Upper lobe of left lung (tissue), 6 donors: ENCODE results near the gene LGALS4. TPM values are rescaled to one million over a fixed set of nuclear protein-coding genes. Genes with fewer than 3 reads are reported as not detected.
A peak's percentile ranks its signal among the peaks of the same experiment; 100 is the strongest.

ENCODE experiments used
- ATAC-seq, 2 donors: fragments of 200-7000 bp; cut with Tn5 transposase; one replicate each; pipeline ENCODE4 v1.9.1; 2022; ENCODE audit warnings: mild to moderate bottlenecking in 2 of 2, moderate library complexity in 2 of 2; ENCODE audit not compliant: low FRiP score in 2 of 2
- DNase-seq, 2 donors: peaks; one replicate each; pipeline ENCODE4 v3.0.0-alpha.2; 2019 to 2020
- H3K27ac ChIP-seq, 4 donors: fragments of 200-600 bp; sonication (generic); one replicate each; pipeline ENCODE4 v1.5.1; 2016 to 2019
- H3K27me3 ChIP-seq, 4 donors: fragments of 200-600 bp; sonication (generic); one replicate each; pipeline ENCODE4 v1.5.1; 2017 to 2019
- H3K36me3 ChIP-seq, 4 donors: fragments of 200-600 bp; sonication (generic); one replicate each; pipeline ENCODE4 v1.5.1; 2016 to 2019
- H3K4me1 ChIP-seq, 4 donors: fragments of 200-600 bp; sonication (generic); one replicate each; pipeline ENCODE4 v1.5.1; 2018 to 2019
- H3K4me3 ChIP-seq, 4 donors: fragments of 200-600 bp; sonication (generic); one replicate each; pipeline ENCODE4 v1.5.1; 2017 to 2019; ENCODE audit warnings: mild to moderate bottlenecking in 2 of 4, moderate library complexity in 1 of 4
- H3K9me3 ChIP-seq, 4 donors: fragments of 200-600 bp; sonication (generic); one replicate each; pipeline ENCODE4 v1.5.1; 2018 to 2019
- CTCF ChIP-seq, 6 experiments: fragments of 450-650 bp in 4 of 6; fragments of 200-600 bp in 2 of 6; sonication (generic) in 2 of 6; IDR thresholded peaks; one replicate each; pipeline ENCODE4 v1.5.1; 2016 to 2019; ENCODE audit warnings: antibody characterized with exemption in 6 of 6
- EP300 ChIP-seq, 4 donors: sonication (generic); formaldehyde crosslinking; IDR thresholded peaks; one replicate each; pipeline ENCODE4 v1.5.1; 2017; ENCODE audit warnings: antibody characterized with exemption in 4 of 4, control low read depth in 2 of 4
- POLR2A ChIP-seq, 4 donors: fragments of 450-650 bp; IDR thresholded peaks; one replicate each; pipeline ENCODE4 v1.5.1; 2016 to 2017; ENCODE audit warnings: antibody characterized with exemption in 4 of 4, mild to moderate bottlenecking in 2 of 4
- POLR2AphosphoS5 ChIP-seq, 2 donors: sonication (generic); formaldehyde crosslinking; IDR thresholded peaks; one replicate each; pipeline ENCODE4 v1.5.1; 2017; ENCODE audit warnings: antibody characterized with exemption in 2 of 2
- WGBS, 2 donors: methylation state at CpG; one replicate each; pipeline ENCODE4 v1.1.5; 2017 to 2018; 5-methylcytosine and 5-hydroxymethylcytosine counted together
- total RNA-seq, 6 donors: library from RNA; depleted of rRNA in 4 of 6; stranded (reverse); fragments of >200 nt in 4 of 6; gene quantifications; one replicate each; pipeline versions ENCODE4 v1.1.0 to v1.2.1, GENCODE V29; 2016 to 2021
- donor health status: DM: no; HTN: no; CAD: no; lungs with moderate emphysema.
- donor health status: DM: no; HTN: yes; CAD: no; lungs with severe emphysema.

The LGALS4 gene
- total RNA-seq, 6 donors from 2014 or later, result 3.1 to 12.3 (median 5.0) TPM

DNA sequence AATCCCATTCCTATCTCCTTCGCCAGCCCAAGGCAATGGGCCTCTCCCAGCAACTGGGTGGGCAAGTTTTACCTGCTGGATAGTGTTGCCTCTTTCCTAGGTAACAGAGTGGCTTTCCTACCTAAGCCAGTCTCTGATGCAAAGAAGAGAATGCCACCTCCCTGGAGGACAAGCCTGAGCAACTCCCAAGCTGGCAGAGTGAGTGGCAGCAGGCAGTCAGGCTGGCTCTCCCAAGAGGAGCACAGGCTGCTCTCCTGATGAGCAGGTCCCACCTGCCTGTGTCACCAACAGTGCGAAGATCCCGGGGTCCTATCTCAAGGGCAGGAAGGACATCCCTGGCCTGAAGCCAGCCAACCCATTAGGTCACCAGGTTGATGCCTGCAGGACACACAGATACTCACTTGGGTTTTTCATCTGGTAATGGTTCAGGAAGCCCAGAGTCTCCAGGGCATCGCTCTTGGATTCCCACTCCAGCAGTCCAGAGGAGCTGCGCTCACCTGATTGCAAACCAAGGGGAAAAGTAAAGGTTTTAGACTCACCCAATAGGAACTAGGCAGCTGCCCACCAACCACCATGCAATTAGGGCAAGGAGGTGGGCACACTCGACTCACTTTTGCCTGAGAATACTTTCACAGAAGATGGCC, 24.4 kb upstream of the LGALS4 start:
- Histone ChIP-seq H3K36me3 (peaks cover 59 to 71% (median 65%) of the 10 kb centered on the region in 4 donors), H3K4me1 (peaks cover 17 to 46% (median 21%) of the 10 kb centered on the region in 4 donors), H3K9me3 (no peaks in the 10 kb centered on the region), H3K27me3 (no peaks in the 10 kb centered on the region), H3K27ac (peak overlapping the region in 3 of 4 donors; percentile 1 to 61 (median 52)), H3K4me3 (no peak overlapping the region)
- no peak for DNase-seq
- TF ChIP-seq POLR2AphosphoS5 (IDR thresholded peaks at IDR 0.05) (no peak), EP300 (IDR thresholded peaks at IDR 0.05) (no peak), CTCF (IDR thresholded peaks at IDR 0.05) (no peak), POLR2A (IDR thresholded peaks at IDR 0.05) (no peak)
- 86 to 89% methylated on average over 5 to 6 of the region's 6 CpGs for WGBS, 2 donors
- ATAC-seq, result no peak

DNA sequence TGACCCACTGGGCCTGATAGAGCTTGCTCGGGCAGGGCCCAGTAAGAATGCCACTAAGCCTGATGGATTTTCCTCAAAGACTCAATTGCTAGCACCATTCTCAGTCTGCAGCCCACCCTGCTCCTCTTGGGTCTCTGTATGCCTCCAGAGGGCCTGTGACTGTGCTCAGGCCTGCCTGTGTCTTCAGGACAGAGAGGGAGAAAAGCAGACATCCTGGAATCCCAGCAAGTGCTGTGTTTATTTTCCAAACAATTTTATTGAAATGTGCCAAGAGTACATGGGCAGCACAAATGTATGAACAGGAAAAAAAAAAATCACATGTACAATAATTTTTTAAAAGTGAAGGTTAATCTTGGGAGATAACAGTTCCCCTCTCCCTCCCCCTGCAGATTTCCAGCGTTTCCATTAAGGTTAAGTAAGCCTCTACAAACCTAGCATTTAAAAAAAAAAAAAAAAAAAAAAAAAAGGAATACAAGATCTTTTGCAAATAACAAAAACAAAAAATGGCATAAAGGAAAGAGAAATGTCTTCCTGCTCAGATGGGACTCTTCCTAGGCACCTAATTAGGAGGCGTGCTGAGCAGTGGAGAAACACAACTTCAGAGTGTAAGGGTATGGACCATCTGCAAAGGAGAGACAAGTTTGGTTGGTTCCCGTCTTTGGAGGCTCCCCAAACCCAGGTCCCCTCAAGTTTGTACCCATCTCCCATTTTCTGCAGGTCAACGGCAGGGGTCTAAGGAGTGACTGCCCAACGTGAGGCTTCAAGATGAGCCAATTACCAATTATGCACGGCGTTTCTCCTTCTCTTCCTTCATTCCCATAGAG, 23.6 kb upstream of the LGALS4 start:
- 71 to 88% methylated on average over 7 to 8 of the region's 8 CpGs for WGBS, 2 donors
- Histone ChIP-seq H3K4me1 (peaks cover 18 to 49% (median 23%) of the 10 kb centered on the region in 4 donors), H3K27me3 (no peaks in the 10 kb centered on the region), H3K36me3 (peaks cover 52 to 63% (median 58%) of the 10 kb centered on the region in 4 donors), H3K9me3 (no peaks in the 10 kb centered on the region), H3K4me3 (no peak overlapping the region), H3K27ac (peak overlapping the region in 2 of 4 donors; percentile 30 to 61)
- DNase-seq (no peak), ATAC-seq (no peak)
- TF ChIP-seq POLR2AphosphoS5 (IDR thresholded peaks at IDR 0.05) (no peak), POLR2A (IDR thresholded peaks at IDR 0.05) (no peak), CTCF (IDR thresholded peaks at IDR 0.05) (no peak), EP300 (IDR thresholded peaks at IDR 0.05) (no peak)

- TF ChIP-seq EP300 (IDR thresholded peaks at IDR 0.05) (no peak), POLR2A (IDR thresholded peaks at IDR 0.05) (no peak), POLR2AphosphoS5 (IDR thresholded peaks at IDR 0.05) (no peak), CTCF (IDR thresholded peaks at IDR 0.05) (no peak)
- DNase-seq (no peak), ATAC-seq (no peak)
- no peaks in the 10 kb centered on the region for H3K27me3 ChIP-seq
- H3K9me3 ChIP-seq, result no peaks in the 10 kb centered on the region
- no peak overlapping the region for H3K27ac ChIP-seq
- peaks cover 34 to 56% (median 43%) of the 10 kb centered on the region in 4 donors for H3K36me3 ChIP-seq
- WGBS, 2 donors, result 90 to 95% methylated on average over 6 of the region's 6 CpGs
- peaks cover 34 to 65% (median 36%) of the 10 kb centered on the region in 4 donors for H3K4me1 ChIP-seq
- H3K4me3 ChIP-seq, result no peak overlapping the region
Observed at GRCh38 chr19:38834590-38834989, 21.8 kb upstream of the LGALS4 start.

DNA sequence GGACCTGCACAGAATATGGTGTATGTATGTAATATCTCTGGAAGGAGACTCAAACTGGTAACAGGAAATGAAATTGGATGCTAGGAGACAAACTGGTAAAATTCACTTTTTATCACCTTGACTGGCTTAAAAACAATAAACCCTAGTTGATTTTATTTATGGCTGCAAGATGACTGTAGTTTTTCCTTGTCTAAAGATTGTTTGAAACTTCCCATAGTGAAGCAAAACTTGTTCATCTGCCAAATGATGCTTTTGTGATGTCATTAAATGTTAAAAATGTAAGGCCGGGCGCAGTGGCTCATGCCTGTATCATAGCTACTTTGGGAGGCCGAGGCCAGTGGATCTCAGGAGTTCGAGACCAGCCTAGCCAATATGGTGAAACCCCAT, 21.4 kb upstream of the LGALS4 start:
- Histone ChIP-seq H3K27me3 (no peaks in the 10 kb centered on the region), H3K9me3 (no peaks in the 10 kb centered on the region), H3K4me3 (no peak overlapping the region), H3K36me3 (peaks cover 30 to 55% (median 40%) of the 10 kb centered on the region in 4 donors), H3K27ac (peak overlapping the region in 1 of 4 donors; percentile 91), H3K4me1 (peaks cover 34 to 69% (median 38%) of the 10 kb centered on the region in 4 donors)
- no peak for ATAC-seq
- no peak for DNase-seq
- TF ChIP-seq POLR2AphosphoS5 (IDR thresholded peaks at IDR 0.05) (no peak), EP300 (IDR thresholded peaks at IDR 0.05) (no peak), CTCF (IDR thresholded peaks at IDR 0.05) (no peak), POLR2A (IDR thresholded peaks at IDR 0.05) (no peak)
- WGBS, 2 donors, result 93 to 99% methylated on average over 4 of the region's 4 CpGs
